Fibroblast of skin of right biceps (primary cell): ENCODE measurements around the gene EXD3.
A peak's percentile ranks its signal among the peaks of the same experiment; 100 is the strongest.
"Not testable (repeated sequence)": the region's sequence is repeated elsewhere in the genome, so short reads cannot be mapped to it uniquely, and the experiment has no call there.

Experiments
- DNase-seq: peaks from one replicate; pipeline ENCODE4 v3.0.0-alpha.2; 2013

The EXD3 gene

DNA sequence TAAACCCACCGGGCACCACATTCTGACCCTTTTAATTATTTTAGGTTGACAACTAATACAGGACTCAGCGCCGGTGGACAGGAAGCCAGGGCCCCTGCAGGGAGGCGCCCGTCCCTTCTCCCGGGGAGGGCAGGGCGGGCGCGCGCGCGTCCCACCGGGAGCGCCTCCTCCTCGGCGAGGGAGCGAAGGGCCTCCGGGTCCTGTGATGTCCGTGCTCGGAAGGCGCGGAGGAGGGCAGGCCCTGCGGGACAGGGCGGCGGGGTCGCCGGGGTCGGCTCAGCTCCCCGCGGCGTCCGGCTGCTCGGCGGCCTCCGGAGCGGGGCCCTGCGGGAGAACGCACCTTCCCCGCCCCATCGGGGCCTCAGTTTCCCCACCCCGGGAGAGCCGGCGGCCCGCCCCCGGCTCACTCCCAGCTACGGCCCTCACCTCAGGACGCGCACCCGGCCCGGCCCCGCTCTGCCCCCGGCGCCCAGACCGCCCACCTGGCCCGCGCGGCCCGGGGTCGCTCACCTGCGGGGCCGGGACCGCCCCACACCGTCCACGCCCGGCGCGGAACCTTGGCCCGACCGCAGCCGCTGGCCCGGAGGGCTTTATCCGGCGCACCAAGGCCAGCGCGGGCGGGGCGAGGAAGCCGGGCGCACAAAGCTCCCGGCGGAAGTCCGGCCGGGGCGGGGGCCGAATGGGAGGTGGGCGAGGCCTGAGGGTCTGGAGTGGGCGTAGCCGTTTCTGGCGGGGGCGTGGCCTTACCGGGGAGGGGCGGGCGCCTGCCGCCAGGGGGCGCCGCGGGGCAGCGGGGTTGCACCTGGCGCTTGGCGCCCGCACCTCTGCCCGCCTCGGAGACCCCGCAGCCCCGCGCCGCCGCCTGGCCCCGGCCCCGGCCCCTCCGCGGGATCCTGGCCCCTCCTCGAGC, at the start of gene EXD3, which contains the start of gene NOXA1:
EXD3 (minus strand) TSS at position 559 of the 910 bp plus-strand sequence. CDS start 27,805 bp downstream, outside the sequence.
NOXA1 (plus strand) TSS at position 790 of the 910 bp plus-strand sequence. CDS start 137 bp downstream, outside the sequence.
- peak; percentile 92 for DNase-seq

- no peak for DNase-seq
These were observed 47.8 kb upstream of the EXD3 start for GRCh38 chr9:137470785-137471184.

- no peak for DNase-seq
These were observed 44.9 kb upstream of the EXD3 start for GRCh38 chr9:137467896-137468295.

- DNase-seq, result no peak
These were observed 44.2 kb upstream of the EXD3 start for GRCh38 chr9:137467161-137467581.

- not testable (repeated sequence) for DNase-seq
These were observed 43.6 kb upstream of the EXD3 start for GRCh38 chr9:137466389-137467085.

DNA sequence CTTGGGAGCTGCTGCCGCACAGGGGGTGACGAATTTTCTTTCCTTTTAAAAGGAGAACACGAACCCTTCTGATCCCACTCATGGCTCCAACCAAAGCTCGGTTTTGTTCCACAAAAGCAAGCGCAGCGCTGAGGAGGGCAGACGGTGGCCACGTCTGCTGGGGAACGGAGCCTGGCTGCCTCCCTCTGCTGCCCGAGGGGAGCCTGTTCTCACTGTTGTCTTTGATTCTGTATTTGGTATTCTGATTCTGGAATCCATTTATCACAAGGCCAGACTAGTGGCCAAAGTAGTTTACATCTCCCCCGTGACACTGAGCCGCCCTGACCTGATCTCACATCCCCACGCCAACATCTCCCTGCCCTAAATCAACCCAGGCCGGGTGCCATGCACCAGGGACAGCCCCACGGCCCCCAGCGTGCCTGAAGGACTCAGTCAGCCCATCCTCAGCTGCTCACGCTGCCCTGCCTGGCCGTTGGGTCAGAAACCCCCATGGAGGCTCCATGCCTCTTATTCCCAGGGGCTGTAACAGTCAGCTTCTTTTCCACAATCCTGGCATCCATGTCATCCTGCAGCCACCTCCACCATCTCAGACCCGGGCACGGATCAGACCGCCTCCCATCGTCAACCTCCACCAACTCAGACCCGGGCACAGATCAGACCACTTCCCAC, 42.9 kb upstream of the EXD3 start:
- no peak for DNase-seq

DNA sequence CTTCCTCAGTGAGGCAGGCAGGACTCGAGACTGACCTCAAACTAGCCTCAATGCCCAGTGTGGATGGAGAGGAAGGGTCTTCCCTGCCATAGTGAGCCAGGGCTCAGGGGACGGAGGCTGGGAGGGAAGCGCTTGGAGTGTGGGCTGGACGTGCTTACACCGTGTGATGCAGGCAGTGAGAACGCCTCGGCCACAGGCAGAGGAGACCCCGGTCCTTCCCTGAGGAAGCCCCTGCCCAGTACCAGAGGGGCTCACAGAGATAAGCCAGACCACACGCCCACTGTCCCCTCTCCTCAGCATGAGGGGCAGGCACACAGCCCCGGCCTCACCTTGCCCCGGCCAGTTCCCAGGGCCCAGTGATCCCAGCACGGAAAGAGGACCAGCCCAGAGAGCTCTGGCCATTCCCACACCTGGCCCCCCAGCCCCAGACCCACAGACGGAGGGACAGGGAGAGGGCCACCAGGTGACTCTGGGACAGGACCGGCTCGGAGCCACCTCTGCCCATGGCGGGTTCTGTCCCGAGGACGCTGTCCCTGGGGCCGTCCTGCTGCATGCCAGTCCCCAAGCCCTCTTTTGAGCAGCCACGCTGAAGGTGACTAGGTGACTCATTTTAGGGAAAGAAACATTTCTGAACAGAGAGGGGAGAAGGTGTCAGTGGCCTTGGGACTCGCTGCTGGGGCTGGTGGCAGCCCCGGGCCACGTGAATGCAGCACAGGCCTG, 42.2 kb upstream of the EXD3 start:
- DNase-seq, result no peak

DNA sequence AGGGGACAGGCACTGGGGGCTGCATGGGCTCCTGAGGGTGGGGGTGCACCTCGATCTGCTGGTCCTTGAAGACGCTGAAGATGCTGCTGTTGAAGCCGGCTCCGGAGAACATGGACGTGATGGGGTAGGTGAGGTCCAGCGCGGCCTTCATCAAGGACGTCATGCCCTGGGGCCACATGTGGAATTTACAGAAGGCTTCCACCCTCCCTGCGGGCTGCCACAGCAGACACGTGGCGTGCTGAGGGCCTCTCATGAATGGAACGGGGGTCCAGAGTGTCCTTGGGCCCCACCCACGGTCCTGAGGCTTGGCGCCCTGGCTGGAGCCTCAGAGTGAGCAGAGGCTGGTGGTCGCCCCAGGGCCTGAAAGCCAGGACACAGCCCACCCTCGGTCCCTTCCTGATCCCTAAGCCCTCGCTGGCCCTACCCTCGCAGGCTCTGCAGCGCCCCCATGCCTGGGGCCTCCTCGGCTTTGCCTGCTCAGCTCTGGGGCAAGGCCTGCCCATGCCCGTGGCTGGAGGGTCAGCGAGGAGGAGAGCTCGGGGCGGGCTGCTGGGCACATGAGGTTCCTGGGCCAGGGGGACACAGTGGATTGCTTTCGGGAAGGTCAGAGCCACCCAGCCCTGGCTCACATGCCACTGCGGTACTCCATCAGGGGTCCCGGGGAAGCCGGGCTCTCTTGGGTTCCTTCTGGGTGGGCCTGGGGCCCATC, 41.5 kb upstream of the EXD3 start:
- DNase-seq, result no peak

DNA sequence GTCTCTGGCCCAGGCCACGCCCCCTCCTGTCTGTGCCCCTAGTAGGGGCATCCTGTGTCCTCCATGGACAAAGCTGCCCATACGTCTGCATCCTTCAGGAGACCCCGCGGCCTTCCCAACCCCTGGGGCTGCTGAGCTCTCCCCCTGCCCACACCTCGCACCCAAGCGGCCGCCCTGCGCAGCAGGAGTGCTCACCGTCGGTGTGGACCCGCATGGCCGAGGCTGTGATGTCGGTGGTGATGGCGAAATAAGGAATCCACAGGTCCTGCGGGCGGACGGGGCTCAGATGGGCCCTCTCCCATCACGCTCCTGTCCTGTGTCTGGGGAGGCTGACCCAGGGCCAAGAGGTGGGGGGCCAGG, 40.9 kb upstream of the EXD3 start:
- DNase-seq, result no peak

- DNase-seq, result no peak
These were observed 40.3 kb upstream of the EXD3 start for GRCh38 chr9:137462986-137463930.

- no peak for DNase-seq
These were observed 39.5 kb upstream of the EXD3 start for GRCh38 chr9:137462396-137462985.

DNA sequence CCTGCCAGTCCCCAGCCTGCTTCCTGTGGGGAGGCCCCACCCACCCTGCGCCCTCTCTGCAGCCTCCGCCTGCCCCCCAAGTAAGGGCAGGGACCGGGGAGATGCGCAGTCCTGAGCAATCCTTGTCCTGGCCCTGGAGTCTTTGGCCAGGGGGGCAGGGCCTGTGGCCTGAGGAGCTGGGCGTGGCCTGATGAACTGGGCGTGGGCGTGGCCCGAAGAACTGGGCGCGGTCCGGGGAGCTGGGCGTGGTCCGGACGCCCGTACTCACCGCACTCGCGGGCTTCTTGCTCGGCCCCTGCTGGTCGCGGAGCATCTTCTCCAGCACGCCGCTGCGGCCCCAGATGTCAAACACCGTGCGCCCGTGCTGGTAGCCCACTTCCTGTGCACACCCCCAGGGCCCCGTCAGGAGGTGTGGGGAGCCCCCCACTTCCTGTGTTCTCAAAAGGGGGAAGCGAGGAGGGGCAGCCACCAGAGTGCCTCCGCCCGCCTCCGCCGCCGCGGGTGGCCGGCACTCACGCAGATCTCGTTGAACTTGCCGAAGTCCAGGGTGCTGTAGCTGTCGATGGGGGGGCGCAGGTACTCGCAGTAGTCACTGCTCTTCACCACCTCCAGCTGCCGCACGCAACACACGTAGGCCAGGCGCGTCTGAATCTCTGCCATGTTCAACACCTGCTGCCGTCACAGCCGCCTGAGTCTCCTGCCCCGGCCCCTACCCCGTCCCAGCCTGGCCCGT, 38.9 kb upstream of the EXD3 start:
- DNase-seq, result no peak

GRCh38 chr9:137461316-137461662, 38.3 kb upstream of the EXD3 start:
- no peak for DNase-seq

- no peak for DNase-seq
These were observed 37.7 kb upstream of the EXD3 start for GRCh38 chr9:137460363-137461315.

DNA sequence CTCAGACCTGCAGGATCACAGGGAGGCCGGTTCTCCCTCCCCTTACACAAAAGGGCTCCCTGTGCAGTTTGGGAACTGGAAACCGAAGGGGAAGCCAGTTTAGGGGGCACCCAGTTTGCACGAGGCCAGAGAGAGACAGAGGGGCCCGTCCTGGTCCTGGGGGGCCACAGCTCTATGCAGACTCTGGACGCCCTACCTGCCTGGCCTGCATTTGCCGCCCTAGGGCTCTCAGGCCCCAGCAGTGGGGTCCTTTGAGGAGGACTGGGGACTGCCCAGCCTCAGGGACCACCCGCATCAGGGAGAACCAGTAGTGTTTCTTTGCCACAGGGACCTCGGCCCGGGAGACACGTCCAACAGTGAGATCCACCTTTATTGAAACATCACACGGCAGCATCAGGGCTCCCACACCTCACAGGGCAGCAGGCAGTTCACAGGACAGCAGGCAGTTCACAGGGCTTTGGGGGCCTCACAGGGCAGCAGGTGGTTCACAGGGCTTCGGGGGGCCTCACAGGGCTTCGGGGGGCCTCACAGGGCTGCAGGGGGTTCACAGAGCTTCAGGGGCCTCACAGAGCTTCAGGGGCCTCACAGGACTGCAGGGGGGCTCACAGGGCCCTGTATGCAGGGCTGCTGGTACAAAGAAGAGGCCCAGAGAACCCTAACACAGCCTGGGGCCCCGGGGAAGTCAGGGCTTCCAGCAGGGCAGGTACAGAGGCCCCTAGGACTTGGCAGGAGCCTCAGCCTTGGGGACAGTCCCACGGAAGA, 36.8 kb upstream of the EXD3 start:
- no peak for DNase-seq

DNA sequence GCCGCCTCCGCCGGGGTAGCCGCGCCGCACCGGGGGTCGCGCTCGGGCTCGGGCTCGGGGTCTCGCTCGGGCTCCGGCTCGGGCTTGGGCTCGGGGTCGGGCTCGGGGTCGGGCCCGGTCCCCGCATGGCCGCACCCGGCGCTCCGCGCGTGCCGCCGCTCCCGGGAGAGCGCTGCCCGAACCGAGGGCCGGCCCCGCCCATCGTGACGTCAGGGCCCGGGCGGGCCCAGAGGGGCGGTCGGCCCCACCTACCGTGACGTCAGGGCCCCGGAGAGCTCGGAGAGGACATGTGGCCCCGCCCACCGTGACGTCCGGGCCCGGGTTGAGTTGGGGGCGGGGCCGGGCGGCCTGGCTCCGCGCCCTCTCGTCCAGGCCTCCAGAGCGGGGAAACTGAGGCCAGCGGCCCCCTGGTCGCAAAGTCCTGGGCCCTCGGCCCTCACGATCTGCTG, 36.2 kb upstream of the EXD3 start, which contains the start of gene NSMF:
NSMF (minus strand) TSS at position 183 of the 449 bp plus-strand sequence. CDS start 232 bp downstream, outside the sequence.
- peak; percentile 92 for DNase-seq
